GM19193 (cell line): ENCODE measurements around the gene IGSF3.

Experiments
- POLR2A ChIP-seq: IDR thresholded peaks from 4 replicates; pipeline ENCODE4 v1.6.1; 2011; ENCODE audit not compliant: insufficient read depth, insufficient read length; ENCODE audit errors: extremely low read depth

Gene IGSF3

GRCh38 chr1:116667575-116668105 lies at the start of gene IGSF3:
TSS of gene IGSF3 (minus strand) at chr1:116667733. CDS start at chr1:116666326, 1,407 bp downstream.
- no peak for TF ChIP-seq POLR2A

- no peak for TF ChIP-seq POLR2A
Observed at GRCh38 chr1:116717318-116717717, 49.8 kb upstream of the IGSF3 start.

- TF ChIP-seq POLR2A, result no peak
Observed at GRCh38 chr1:116716391-116716790, 48.9 kb upstream of the IGSF3 start.

- TF ChIP-seq POLR2A, result no peak
Observed at GRCh38 chr1:116713474-116713873, 45.9 kb upstream of the IGSF3 start.

GRCh38 chr1:116712510-116712909 lies 45.0 kb upstream of the IGSF3 start:
- TF ChIP-seq POLR2A, result no peak

GRCh38 chr1:116711263-116711840 lies 43.8 kb upstream of the IGSF3 start:
- no peak for TF ChIP-seq POLR2A

- TF ChIP-seq POLR2A, result no peak
Observed at GRCh38 chr1:116710420-116711262, 43.1 kb upstream of the IGSF3 start.

- TF ChIP-seq POLR2A, result no peak
Observed at GRCh38 chr1:116709666-116710167, 42.2 kb upstream of the IGSF3 start.

- no peak for TF ChIP-seq POLR2A
Observed at GRCh38 chr1:116708255-116708900, 40.8 kb upstream of the IGSF3 start.

GRCh38 chr1:116706841-116707240 lies 39.3 kb upstream of the IGSF3 start:
- TF ChIP-seq POLR2A, result no peak

GRCh38 chr1:116706123-116706522 lies 38.6 kb upstream of the IGSF3 start:
- TF ChIP-seq POLR2A, result no peak

- no peak for TF ChIP-seq POLR2A
Observed at GRCh38 chr1:116704278-116704677, 36.7 kb upstream of the IGSF3 start.

- no peak for TF ChIP-seq POLR2A
Observed at GRCh38 chr1:116699605-116700004, 32.1 kb upstream of the IGSF3 start.

- TF ChIP-seq POLR2A, result no peak
Observed at GRCh38 chr1:116698244-116698595, 30.7 kb upstream of the IGSF3 start.

- TF ChIP-seq POLR2A, result no peak
Observed at GRCh38 chr1:116697548-116698243, 30.2 kb upstream of the IGSF3 start.
